Stimulated activated memory B cell treated with anti-CD40 and anti-IgM and Interleukin-4, amounts not matched to agents 10 μg/mL and 1 μg/mL and 100 μg/mL, for 72 hours (primary cell): ENCODE measurements around the gene RNF2.
A peak's percentile ranks its signal among the peaks of the same experiment; 100 is the strongest.

Source experiments
- ATAC-seq: fragments of 150-1000 bp; cut with Tn5 transposase; 2 replicates; pipeline ENCODE4 v1.10.0; 2021
- H3K27ac Mint-ChIP-seq: one replicate; pipeline ENCODE4 v1.8.0; 2022; ENCODE audit warnings: mild to moderate bottlenecking, mixed read lengths
- H3K27me3 Mint-ChIP-seq: one replicate; pipeline ENCODE4 v1.8.0; 2022; ENCODE audit warnings: mixed read lengths
- H3K36me3 Mint-ChIP-seq: one replicate; pipeline ENCODE4 v1.8.0; 2022; ENCODE audit warnings: mixed read lengths
- H3K4me1 Mint-ChIP-seq: one replicate; pipeline ENCODE4 v1.8.0; 2022; ENCODE audit warnings: mixed read lengths
- H3K4me3 Mint-ChIP-seq: one replicate; pipeline ENCODE4 v1.8.0; 2022; ENCODE audit warnings: mild to moderate bottlenecking, moderate library complexity, mixed read lengths
- H3K9me3 Mint-ChIP-seq: one replicate; pipeline ENCODE4 v1.8.0; 2022; ENCODE audit warnings: mixed read lengths

Gene RNF2

GRCh38 chr1:185040408-185040735 lies 5.0 kb upstream of the RNF2 start:
- Mint-ChIP-seq H3K4me1 (peaks cover 9% of the 10 kb centered on the region), H3K36me3 (no peaks in the 10 kb centered on the region), H3K27me3 (no peaks in the 10 kb centered on the region), H3K4me3 (no peak overlapping the region), H3K27ac (no peak overlapping the region), H3K9me3 (no peaks in the 10 kb centered on the region)
- ATAC-seq, result no peak

DNA sequence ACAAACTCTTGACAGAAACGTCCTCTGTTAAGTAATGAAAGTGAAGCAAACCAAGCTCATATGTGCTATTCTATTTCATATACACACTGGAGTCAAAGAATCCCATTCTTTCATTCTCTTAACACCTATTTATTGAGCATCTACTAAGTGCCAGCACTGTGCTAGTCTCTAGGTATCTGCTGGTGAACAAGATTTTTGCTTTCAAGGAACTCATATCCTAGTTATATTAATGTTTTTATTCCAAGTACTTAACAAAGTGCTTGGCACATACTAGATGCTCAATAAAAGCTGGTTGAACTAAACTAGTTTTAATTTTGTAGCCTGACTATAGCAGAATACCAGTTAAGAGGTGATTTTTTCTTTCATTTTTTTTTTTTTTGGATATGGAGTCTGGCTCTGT lies 3.6 kb upstream of the RNF2 start:
- no peak for ATAC-seq
- no peak overlapping the region for H3K4me3 Mint-ChIP-seq

GRCh38 chr1:185042737-185043136 lies 2.6 kb upstream of the RNF2 start:
- Mint-ChIP-seq H3K4me1 (peaks cover 19% of the 10 kb centered on the region), H3K4me3 (no peak overlapping the region), H3K27me3 (no peaks in the 10 kb centered on the region), H3K27ac (no peak overlapping the region), H3K9me3 (no peaks in the 10 kb centered on the region), H3K36me3 (no peaks in the 10 kb centered on the region)
- ATAC-seq, result no peak

More for the DNA sequence above, 3.6 kb upstream of the RNF2 start:
- Mint-ChIP-seq H3K9me3 (no peaks in the 10 kb centered on the region), H3K27me3 (no peaks in the 10 kb centered on the region), H3K27ac (no peak overlapping the region), H3K36me3 (no peaks in the 10 kb centered on the region), H3K4me1 (peaks cover 16% of the 10 kb centered on the region)

DNA sequence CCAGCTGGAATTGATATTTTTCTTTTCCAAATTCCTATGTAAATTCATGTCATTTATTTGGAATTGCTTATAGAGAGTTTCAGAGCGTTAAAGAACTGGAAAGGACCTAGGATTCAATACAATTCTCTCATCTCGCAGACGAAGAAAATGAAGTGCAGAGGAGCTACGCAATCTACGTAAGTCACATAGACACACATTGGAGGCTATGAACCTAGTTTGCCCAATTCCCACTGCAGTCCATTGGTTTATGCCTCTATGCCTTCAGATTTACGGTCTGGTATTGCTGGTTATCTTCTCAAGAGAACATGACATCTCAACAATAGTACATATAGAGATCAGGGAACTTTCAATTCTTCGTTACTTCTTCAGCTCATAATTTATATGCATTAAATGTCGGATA lies 971 bp upstream of the RNF2 start:
- Mint-ChIP-seq H3K36me3 (no peaks in the 10 kb centered on the region), H3K27me3 (no peaks in the 10 kb centered on the region), H3K4me1 (peaks cover 35% of the 10 kb centered on the region), H3K27ac (peak overlapping the region; percentile 83), H3K9me3 (no peaks in the 10 kb centered on the region), H3K4me3 (peak overlapping the region; percentile 88)
- ATAC-seq, result no peak

DNA sequence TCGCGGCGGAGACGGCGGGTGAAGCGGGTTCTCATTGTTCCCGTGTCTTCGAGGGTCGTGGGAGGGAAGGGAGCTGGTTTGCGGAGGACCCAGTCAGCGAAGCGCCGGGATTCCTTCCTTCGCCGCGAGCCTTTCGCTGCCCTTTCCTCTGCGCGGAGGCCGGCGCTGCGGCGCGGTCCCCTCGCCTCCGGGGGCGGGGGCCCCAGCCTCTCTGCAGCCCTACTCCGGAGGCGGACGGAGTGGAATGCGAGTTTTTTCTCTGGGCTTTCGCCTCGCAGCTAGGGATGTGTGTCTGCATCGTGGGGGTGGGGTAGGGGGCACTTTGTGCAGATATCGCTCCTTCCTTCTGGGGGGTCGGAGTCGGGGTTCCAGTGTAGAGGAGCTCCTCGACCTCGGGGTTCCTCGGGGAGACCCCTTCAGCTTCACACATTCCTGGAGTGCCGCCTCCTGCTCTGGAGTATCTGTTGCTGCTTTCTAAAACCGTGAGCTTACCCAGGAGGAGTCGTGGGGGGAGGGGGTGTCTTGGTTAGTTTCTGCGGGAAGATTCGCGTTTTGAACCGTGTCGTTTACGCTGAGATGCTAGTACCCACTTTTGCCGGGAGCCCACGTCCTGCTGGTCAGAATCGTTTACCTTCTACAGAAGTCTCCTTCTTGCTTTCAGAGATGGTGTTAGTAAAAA lies 595 bp downstream of the RNF2 start:
- peak; percentile 43 for ATAC-seq
- H3K4me3 Mint-ChIP-seq, result peak overlapping the region; percentile 88
- H3K27ac Mint-ChIP-seq, result peak overlapping the region; percentile 83
- H3K4me1 Mint-ChIP-seq, result peaks cover 50% of the 10 kb centered on the region
- no peaks in the 10 kb centered on the region for H3K36me3 Mint-ChIP-seq
- H3K9me3 Mint-ChIP-seq, result no peaks in the 10 kb centered on the region
- no peaks in the 10 kb centered on the region for H3K27me3 Mint-ChIP-seq

- Mint-ChIP-seq H3K36me3 (no peaks in the 10 kb centered on the region), H3K4me3 (peak overlapping the region; percentile 88), H3K9me3 (no peaks in the 10 kb centered on the region), H3K27ac (peak overlapping the region; percentile 83), H3K4me1 (peaks cover 55% of the 10 kb centered on the region), H3K27me3 (no peaks in the 10 kb centered on the region)
- ATAC-seq, result no peak
Observed at GRCh38 chr1:185046668-185047067, 1.3 kb downstream of the RNF2 start.

DNA sequence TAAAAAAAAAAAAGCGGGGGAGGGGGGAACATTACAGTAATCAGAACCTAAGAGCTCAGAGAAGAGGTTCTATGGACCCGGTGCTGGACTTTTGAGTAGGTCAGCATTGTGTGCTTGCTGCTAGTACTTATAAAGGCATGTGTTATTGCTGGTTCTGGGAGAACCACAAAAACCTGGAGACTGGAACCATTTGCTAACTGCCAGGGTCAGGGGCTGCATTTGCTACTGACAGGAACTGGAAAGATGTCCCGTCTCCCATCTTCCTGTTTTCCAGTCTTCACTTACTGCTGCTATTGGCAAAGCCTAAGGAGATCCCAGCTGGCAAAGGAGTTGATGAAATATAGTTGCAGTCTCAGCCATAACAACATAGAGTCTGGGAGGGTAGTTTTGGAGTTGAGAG lies 4.3 kb downstream of the RNF2 start:
- Mint-ChIP-seq H3K4me1 (peaks cover 59% of the 10 kb centered on the region), H3K36me3 (peaks cover 15% of the 10 kb centered on the region), H3K27me3 (no peaks in the 10 kb centered on the region), H3K4me3 (no peak overlapping the region), H3K9me3 (no peaks in the 10 kb centered on the region), H3K27ac (no peak overlapping the region)
- ATAC-seq, result no peak

DNA sequence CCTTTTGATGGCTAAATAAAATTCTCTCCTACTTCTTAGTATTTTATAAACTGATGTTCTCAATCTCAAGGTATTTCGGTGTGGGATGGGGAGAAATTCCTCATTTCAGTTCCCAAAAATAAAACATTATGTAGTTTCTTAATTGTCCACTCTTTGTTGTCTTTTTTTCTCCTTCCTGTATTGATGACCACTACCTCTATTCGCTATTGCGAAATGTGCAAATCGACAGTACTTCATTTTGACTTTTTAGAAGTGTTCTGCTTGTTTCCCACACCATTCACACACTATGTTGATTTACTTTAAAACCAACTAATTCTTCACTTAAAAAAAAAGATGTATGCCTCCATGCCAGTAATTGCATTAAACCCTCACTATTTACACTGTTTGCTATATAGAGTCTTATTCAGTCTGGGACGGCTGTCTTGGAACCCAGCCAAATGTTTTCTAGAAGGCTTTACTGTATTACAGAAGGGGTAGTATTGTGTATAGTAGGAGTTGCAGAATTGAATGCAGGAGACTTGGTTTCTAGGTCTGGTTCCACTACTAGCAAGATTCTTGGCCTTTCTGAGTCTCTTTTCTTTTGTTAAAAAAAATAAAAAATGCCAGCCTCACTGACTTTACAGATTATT lies 5.6 kb downstream of the RNF2 start:
- Mint-ChIP-seq H3K27ac (no peak overlapping the region), H3K4me1 (peaks cover 61% of the 10 kb centered on the region), H3K27me3 (no peaks in the 10 kb centered on the region), H3K9me3 (no peaks in the 10 kb centered on the region), H3K36me3 (peaks cover 15% of the 10 kb centered on the region), H3K4me3 (no peak overlapping the region)
- no peak for ATAC-seq

- Mint-ChIP-seq H3K9me3 (no peaks in the 10 kb centered on the region), H3K36me3 (peaks cover 15% of the 10 kb centered on the region), H3K27ac (no peak overlapping the region), H3K4me3 (no peak overlapping the region), H3K27me3 (no peaks in the 10 kb centered on the region), H3K4me1 (peaks cover 56% of the 10 kb centered on the region)
- ATAC-seq, result no peak
Observed at GRCh38 chr1:185053204-185053603, 7.8 kb downstream of the RNF2 start.

- no peak for ATAC-seq
- Mint-ChIP-seq H3K27me3 (no peaks in the 10 kb centered on the region), H3K27ac (no peak overlapping the region), H3K4me3 (no peak overlapping the region), H3K4me1 (peaks cover 51% of the 10 kb centered on the region), H3K36me3 (peaks cover 15% of the 10 kb centered on the region), H3K9me3 (no peaks in the 10 kb centered on the region)
Observed at GRCh38 chr1:185054365-185055060, 9.2 kb downstream of the RNF2 start.

DNA sequence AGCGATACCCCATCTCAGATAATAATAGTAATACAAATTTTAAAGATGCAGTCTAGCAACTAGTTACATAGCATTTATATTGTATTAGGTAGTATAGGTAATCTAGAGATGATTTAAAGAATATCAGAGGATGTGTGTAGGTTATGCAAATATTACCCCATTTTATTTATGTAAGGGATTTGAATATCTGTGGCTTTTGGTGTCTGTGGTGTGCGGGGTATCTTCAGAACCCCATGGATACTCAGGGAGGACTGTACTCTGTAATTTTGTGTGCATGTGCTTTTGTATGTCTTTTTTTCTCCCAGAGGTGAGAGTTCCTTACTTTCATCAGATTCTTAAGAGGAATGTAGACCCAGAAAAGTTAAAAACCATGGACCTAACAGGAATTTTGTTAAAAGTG lies 12.8 kb downstream of the RNF2 start:
- Mint-ChIP-seq H3K4me3 (no peak overlapping the region), H3K27ac (peak overlapping the region; percentile 45), H3K27me3 (no peaks in the 10 kb centered on the region), H3K4me1 (peaks cover 61% of the 10 kb centered on the region), H3K36me3 (peaks cover 10% of the 10 kb centered on the region), H3K9me3 (no peaks in the 10 kb centered on the region)
- ATAC-seq, result no peak

- Mint-ChIP-seq H3K36me3 (peaks cover 4% of the 10 kb centered on the region), H3K9me3 (no peaks in the 10 kb centered on the region), H3K4me1 (peaks cover 62% of the 10 kb centered on the region), H3K27ac (no peak overlapping the region), H3K27me3 (no peaks in the 10 kb centered on the region), H3K4me3 (no peak overlapping the region)
- no peak for ATAC-seq
Observed at GRCh38 chr1:185058876-185059275, 13.5 kb downstream of the RNF2 start.

DNA sequence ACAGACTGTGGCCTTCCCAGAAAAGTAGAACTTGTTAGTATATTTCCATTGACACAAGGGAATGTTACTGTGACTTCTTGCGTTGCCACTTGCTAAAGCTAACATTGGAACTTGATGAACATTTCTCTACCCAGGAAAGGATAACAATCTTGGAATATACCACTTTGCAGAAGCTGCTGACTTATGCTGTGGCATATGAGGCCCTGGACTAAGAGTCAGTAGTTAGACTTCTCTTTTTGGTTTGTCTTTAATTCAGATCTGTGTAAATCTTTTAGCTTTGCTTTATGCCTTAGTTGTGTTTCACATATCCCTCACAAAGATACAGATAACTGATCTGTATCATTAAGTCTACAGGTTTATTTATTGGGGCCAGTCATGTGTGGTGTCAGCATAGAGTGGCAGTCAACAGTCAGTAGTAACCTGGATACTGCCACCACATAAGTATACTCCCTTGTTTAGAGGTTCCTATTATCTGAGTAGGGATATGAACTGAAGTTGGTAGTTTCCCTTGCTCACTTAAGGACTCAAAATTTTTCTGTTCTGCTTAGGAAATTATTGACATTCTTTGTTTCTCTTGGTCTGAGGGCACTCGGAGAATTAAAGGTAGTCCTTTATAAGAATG lies 14.7 kb downstream of the RNF2 start:
- H3K27me3 Mint-ChIP-seq, result no peaks in the 10 kb centered on the region
- no peaks in the 10 kb centered on the region for H3K9me3 Mint-ChIP-seq
- no peak overlapping the region for H3K4me3 Mint-ChIP-seq
- ATAC-seq, result no peak
- H3K4me1 Mint-ChIP-seq, result peaks cover 64% of the 10 kb centered on the region
- H3K36me3 Mint-ChIP-seq, result peaks cover 8% of the 10 kb centered on the region
- H3K27ac Mint-ChIP-seq, result peak overlapping the region; percentile 48

DNA sequence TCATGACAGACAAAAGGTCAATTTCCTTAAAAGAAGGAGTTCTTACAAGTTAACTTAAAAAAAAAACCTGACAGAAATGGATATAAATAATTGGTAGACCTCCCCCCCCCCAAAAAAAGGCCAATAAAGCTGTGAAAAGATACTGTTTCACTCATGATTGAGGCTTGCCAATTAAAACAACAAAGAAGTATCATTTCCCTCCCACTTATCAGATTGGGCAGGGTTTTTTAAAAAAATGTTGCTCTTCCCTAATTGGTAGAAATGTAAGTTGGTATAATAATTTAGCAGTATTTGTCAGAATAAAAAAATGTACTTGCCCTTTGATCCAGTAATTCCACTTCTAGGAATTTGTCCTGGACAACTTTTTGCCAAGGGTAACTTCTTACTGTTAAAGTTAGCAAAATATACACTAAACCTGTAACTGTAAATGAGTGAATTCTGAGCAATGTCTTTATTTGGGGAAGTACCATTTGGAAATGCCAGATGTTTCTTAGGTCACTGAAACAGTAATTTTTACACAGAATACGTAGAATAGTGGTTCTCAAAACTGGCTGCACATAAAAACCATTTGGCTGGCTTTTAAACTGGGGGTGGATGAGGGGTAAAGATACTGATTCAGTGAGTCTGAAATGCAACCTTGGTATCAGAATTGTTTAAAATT lies 17.5 kb downstream of the RNF2 start:
- Mint-ChIP-seq H3K27ac (peak overlapping the region; percentile 69), H3K4me3 (peak overlapping the region; percentile 31), H3K36me3 (peaks cover 24% of the 10 kb centered on the region), H3K27me3 (no peaks in the 10 kb centered on the region), H3K9me3 (no peaks in the 10 kb centered on the region), H3K4me1 (peaks cover 74% of the 10 kb centered on the region)
- ATAC-seq, result peak; percentile 67

DNA sequence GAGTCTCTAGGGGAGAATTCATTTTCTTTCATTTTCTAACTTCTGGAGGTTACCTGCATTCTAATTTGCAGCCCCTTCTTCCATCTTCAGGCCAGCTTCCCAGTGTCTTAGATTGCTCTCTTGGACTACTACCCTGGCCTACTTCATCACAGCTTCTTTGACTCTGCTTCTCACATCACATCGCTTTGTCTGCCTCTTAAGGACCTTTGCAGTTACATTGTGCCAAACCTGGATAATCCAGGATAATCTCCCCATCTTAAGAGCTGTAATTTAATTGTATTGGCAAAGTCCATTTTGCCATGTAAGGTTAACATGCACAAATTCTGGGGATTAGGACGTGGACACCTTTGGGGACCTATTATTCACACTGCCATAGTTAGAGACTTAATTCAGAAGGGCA lies 18.4 kb downstream of the RNF2 start:
- no peak for ATAC-seq
- peaks cover 28% of the 10 kb centered on the region for H3K36me3 Mint-ChIP-seq
- H3K27ac Mint-ChIP-seq, result peak overlapping the region; percentile 69
- H3K4me1 Mint-ChIP-seq, result peaks cover 72% of the 10 kb centered on the region
- H3K27me3 Mint-ChIP-seq, result no peaks in the 10 kb centered on the region
- H3K9me3 Mint-ChIP-seq, result no peaks in the 10 kb centered on the region
- no peak overlapping the region for H3K4me3 Mint-ChIP-seq
